GM21529 (cell line): Measurements from ENCODE around the gene GNA15.

Experiments used
- ATAC-seq: cut with Tn5 transposase; IDR thresholded peaks from one replicate; pipeline ENCODE4 v1.9.1; 2021; ENCODE audit not compliant: unreplicated experiment

Gene GNA15

GRCh38 chr19:3204646-3205275, 68.9 kb downstream of the GNA15 start:
- no peak for ATAC-seq

DNA sequence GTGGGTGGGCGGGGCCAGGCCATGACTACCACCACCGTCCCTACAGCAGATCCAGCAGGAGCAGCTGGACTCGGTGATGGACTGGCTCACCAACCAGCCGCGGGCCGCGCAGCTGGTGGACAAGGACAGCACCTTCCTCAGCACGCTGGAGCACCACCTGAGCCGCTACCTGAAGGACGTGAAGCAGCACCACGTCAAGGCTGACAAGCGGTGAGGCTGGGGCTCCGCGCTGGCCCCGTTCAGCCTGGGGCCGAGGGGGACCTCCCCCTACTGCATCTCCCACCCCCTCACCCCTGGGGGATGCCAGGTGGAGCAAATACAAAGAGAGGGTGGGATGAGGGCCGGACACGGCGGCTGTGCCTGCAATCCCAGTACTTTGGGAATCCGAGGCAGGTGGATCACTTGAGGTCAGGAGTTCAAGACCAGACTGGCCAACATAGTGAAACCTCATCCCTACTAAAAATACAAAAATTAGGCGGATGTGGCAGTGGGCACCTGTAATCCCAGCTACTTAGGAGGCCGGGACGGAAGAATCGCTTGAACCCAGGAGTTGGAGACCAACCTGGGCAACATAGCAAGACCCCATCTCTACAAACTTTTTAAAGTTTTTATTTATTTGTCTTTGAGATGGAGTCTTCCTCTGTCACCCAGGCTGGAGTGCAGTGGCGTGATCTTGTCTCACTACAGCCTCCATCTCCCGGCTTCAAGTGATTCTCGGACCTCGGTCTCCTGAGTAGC, 70.6 kb downstream of the GNA15 start:
- ATAC-seq = no peak

GRCh38 chr19:3207461-3208242, 71.8 kb downstream of the GNA15 start:
- ATAC-seq = no peak

- no peak for ATAC-seq
Measured at GRCh38 chr19:3208317-3209207, 72.7 kb downstream of the GNA15 start.

GRCh38 chr19:3210347-3211017, 74.6 kb downstream of the GNA15 start:
- ATAC-seq = no peak

DNA sequence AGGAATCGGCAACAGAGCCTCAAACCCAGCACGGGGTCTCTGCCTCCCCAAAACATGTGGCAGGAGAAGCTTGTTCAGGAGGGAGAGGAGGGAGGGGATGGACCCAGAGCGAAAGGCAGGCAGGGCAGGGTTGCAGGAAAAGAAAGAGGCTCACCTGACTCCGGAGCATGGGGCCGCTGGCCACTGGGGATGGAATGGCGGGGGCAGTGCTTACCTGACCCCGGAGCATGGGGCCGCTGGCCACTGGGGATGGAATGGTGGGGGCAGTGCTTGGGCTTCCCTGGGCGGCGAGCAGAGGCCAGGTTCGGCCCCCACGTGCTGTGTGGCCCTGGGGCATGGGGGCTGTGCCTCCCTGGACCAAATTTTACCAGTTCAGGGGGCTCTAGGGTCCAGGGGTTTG, 75.4 kb downstream of the GNA15 start:
- no peak for ATAC-seq

DNA sequence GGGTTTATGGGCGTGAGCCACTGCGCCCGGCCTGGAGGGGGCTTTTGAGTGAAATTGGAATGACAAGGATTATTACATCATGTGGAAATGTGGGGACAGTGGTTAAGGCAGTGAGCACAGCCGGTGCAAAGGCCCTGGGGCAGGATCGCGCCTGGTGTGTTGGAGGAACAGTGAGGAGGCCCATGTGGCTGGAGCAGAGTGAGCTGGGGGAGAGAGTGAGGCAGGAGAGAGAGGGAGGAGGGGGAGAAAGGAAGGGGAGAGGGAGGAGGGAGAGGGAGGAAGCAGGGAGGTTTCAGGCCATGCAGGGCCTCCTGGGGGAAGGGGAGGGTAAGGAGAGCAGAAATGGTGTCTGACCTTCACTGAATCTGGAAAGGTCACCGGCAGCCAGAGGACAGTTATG, 77.3 kb downstream of the GNA15 start:
- ATAC-seq = no peak
